Measurements from ENCODE around the gene GNPTAB. TPM values are rescaled to one million over a fixed set of nuclear protein-coding genes. Genes with fewer than 3 reads are reported as not detected.
A peak's percentile ranks its signal among the peaks of the same experiment; 100 is the strongest.

GNPTAB gene
- total and polyA plus RNA-seq, 2 of the 4 experiments (the other 2 are of a cell fraction) = 16.0 to 24.2 TPM

DNA sequence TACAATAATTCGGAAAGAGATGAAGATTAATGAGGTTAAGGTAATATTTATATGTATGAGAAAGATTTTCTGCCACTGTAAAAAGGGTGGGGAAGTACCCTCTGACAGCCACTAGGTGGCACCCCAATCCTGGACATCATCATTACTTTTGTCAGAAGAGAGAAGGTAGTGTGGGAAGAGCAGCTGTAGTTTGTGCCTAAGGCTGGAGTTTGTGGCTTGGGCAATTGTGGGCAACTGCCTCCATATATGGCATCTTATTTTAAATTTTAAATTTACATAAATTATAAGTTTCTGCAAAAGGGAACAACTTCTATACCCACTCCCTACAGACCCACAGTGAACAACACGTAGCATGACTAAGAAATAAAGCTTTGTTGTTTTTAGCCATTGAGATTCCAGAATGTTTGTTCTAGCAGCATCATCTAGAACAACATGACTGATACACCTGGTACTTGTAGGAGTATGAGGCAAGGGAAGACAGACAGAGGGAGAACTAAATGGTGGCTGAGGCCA lies 57.1 kb downstream of the GNPTAB start:
- CTCF ChIA-PET = interaction anchor here (0.6 to 1.6 kb wide), 10 partner anchors 14 to 108 kb away, joined by 3 to 18 read pairs (median 3); partner anchors contain the start of gene GNPTAB
- H2AFZ ChIP-seq (replicated peaks; ENCODE audit: low read length, poor library complexity) = no peak overlapping the region
- 100% methylated on average over 1 of the region's 2 CpGs; no CpG with 5 or more reads in 1 of the 2 experiments for WGBS, 2 experiments (ENCODE audit: extremely low coverage in 2 of 2, insufficient read length in 1 of 2)
- H2AK5ac ChIP-seq (ENCODE audit: low read depth, low read length) = no peak overlapping the region
- BruUV-seq (replicated peaks) = no TSS peak
- no peak overlapping the region for H3K4me3 ChIP-seq (ENCODE audit: insufficient read depth, low read depth, low read length)
- H3K9me1 ChIP-seq (ENCODE audit: insufficient read depth, low read length) = 0 out of 2 replicates have a peak, but pooled peaks cover 3% of the 10 kb centered on the region
- H3K4ac ChIP-seq (ENCODE audit: low read depth, low read length) = no peak overlapping the region
- H2BK120ac ChIP-seq (ENCODE audit: low read depth, low read length) = no peak overlapping the region
- H4K91ac ChIP-seq (ENCODE audit: insufficient read depth, low read depth, low read length) = no peak overlapping the region
- no peak overlapping the region for H2AK9ac ChIP-seq (replicated peaks; ENCODE audit: low read depth, low read length, poor library complexity)
- no peak overlapping the region for H3K23ac ChIP-seq (ENCODE audit: low read depth, low read length)
- H3K36me3 ChIP-seq (ENCODE audit: control insufficient read depth, insufficient read depth, low read length) = peaks cover 5% of the 10 kb centered on the region; the same call in 1 of the 2 replicates
- H3K27ac ChIP-seq (ENCODE audit: insufficient read depth, low read length) = no peak overlapping the region
- no peak overlapping the region; the same call in 1 of the 2 replicates for H2BK20ac ChIP-seq (ENCODE audit: low read depth, low read length)
- dilution Hi-C loops (cut with HindIII; ENCODE audit: low sequenced_read_pairs, unreplicated experiment) = no loop called here
- no peaks in the 10 kb centered on the region for H3K9me3 ChIP-seq (ENCODE audit: control insufficient read depth, insufficient read depth, low read length)
- in situ Hi-C loops (cut with MboI; ENCODE audit: low sequenced_read_pairs) = no loop called here
- no peak overlapping the region for H3K56ac ChIP-seq (ENCODE audit: extremely low read depth, insufficient read depth, low read length)
- no peak overlapping the region for H2BK5ac ChIP-seq (ENCODE audit: low read depth, low read length, poor library complexity, severe bottlenecking)
- POLR2A ChIA-PET (ENCODE audit: unreplicated experiment) = interaction anchor here (0.6 kb wide), 1 partner anchor 56 kb away, joined by 4 read pairs; no protein-coding TSS in a partner anchor
- H3K9ac ChIP-seq (ENCODE audit: low read depth, low read length) = no peak overlapping the region
- no peak overlapping the region for H3K4me2 ChIP-seq (ENCODE audit: low read depth, low read length)
- no peaks in the 10 kb centered on the region for H3K27me3 ChIP-seq (ENCODE audit: control insufficient read depth, insufficient read depth, low read length)
- TF ChIP-seq RAD21 (IDR thresholded peaks at IDR 0.05; ENCODE audit: low read length) (peak; percentile 93), SMC3 (IDR thresholded peaks at IDR 0.05; ENCODE audit: low read depth, low read length) (peak; percentile 81), POLR2A (IDR thresholded peaks at IDR 0.05; ENCODE audit: low read depth, low read length) (no peak)
- TF ChIP-seq, protein P1, sequence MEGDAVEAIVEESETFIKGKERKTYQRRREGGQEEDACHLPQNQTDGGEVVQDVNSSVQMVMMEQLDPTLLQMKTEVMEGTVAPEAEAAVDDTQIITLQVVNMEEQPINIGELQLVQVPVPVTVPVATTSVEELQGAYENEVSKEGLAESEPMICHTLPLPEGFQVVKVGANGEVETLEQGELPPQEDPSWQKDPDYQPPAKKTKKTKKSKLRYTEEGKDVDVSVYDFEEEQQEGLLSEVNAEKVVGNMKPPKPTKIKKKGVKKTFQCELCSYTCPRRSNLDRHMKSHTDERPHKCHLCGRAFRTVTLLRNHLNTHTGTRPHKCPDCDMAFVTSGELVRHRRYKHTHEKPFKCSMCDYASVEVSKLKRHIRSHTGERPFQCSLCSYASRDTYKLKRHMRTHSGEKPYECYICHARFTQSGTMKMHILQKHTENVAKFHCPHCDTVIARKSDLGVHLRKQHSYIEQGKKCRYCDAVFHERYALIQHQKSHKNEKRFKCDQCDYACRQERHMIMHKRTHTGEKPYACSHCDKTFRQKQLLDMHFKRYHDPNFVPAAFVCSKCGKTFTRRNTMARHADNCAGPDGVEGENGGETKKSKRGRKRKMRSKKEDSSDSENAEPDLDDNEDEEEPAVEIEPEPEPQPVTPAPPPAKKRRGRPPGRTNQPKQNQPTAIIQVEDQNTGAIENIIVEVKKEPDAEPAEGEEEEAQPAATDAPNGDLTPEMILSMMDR (conservative IDR thresholded peaks at IDR 0.05; ENCODE audit: low read depth, low read length) = peak; percentile 97
- H3K14ac ChIP-seq (replicated peaks; ENCODE audit: low read depth, low read length) = no peak overlapping the region
- no peaks in the 10 kb centered on the region; the same call in 1 of the 2 replicates for H4K20me1 ChIP-seq (ENCODE audit: insufficient read depth, low read length)
- DNase-seq = peak; percentile 75
- no peak overlapping the region for H4K5ac ChIP-seq (ENCODE audit: low read depth, low read length)
- intact Hi-C loops (cut with micrococcal nuclease) = loop anchor here (1.0 to 10.0 kb wide), 6 partner anchors 57 to 991 kb away; partner anchors contain the start of gene GNPTAB
- peak; percentile 98 for ATAC-seq (ENCODE audit: low read depth)
- peaks cover 2% of the 10 kb centered on the region; the same call in 1 of the 2 replicates for H3K4me1 ChIP-seq (ENCODE audit: control insufficient read depth, insufficient read depth, low read length)
- H3K18ac ChIP-seq (ENCODE audit: low read depth, low read length) = no peak overlapping the region
- no peak overlapping the region for H2BK15ac ChIP-seq (ENCODE audit: low read depth, low read length)
- no peak overlapping the region for H4K8ac ChIP-seq (ENCODE audit: low read depth in 2 of 2, low read length in 2 of 2)
- no peaks in the 10 kb centered on the region for H3K79me1 ChIP-seq (ENCODE audit: low read depth in 1 of 2, low read length in 2 of 2)
